OCI-LY1 (cell line): ENCODE measurements around the gene FARP1.

Experiments used
- H2AFZ ChIP-seq: fragments of 200-600 bp; sonication (generic), shearing (Covaris generic); 2 replicates; pipeline ENCODE4 v1.6.0; 2014; ENCODE audit warnings: antibody characterized with exemption, mild to moderate bottlenecking, low read length
- H3F3A ChIP-seq: fragments of 200-600 bp; sonication (generic), shearing (Covaris generic); 2 replicates; pipeline ENCODE4 v1.6.0; 2014; ENCODE audit warnings: mild to moderate bottlenecking, antibody characterized with exemption, low read length, moderate library complexity; ENCODE audit not compliant: insufficient read depth
- H3K27ac ChIP-seq: fragments of 200-600 bp; sonication (generic); 2 replicates; pipeline ENCODE4 v1.5.1; 2014; ENCODE audit warnings: low read length, mixed run types, mild to moderate bottlenecking, low read depth; ENCODE audit not compliant: poor library complexity, severe bottlenecking
- H3K27me3 ChIP-seq: fragments of 200-600 bp; sonication (generic); 2 replicates; pipeline ENCODE4 v1.6.0; 2014; ENCODE audit warnings: antibody characterized with exemption, mild to moderate bottlenecking, low read length, moderate library complexity; ENCODE audit not compliant: insufficient read depth
- H3K36me3 ChIP-seq: fragments of 200-600 bp; sonication (generic); 2 replicates; pipeline ENCODE4 v1.6.1; 2014; ENCODE audit warnings: mild to moderate bottlenecking, antibody characterized with exemption, low read length, moderate library complexity, mixed read lengths; ENCODE audit not compliant: insufficient read depth
- H3K4me1 ChIP-seq: fragments of 200-600 bp; sonication (generic); 2 replicates; pipeline ENCODE4 v1.5.1; 2014; ENCODE audit warnings: mild to moderate bottlenecking, low read length, moderate library complexity; ENCODE audit not compliant: insufficient read depth, severe bottlenecking
- H3K4me2 ChIP-seq: fragments of 200-600 bp; sonication (generic), shearing (Covaris generic); 2 replicates; pipeline ENCODE4 v1.6.1; 2014; ENCODE audit warnings: low read length
- H3K4me3 ChIP-seq: fragments of 200-600 bp; sonication (generic); 2 replicates; pipeline ENCODE4 v1.5.1; 2014; ENCODE audit warnings: low read length, low read depth, mild to moderate bottlenecking, mixed read lengths; ENCODE audit not compliant: poor library complexity, severe bottlenecking
- H3K79me2 ChIP-seq: fragments of 200-600 bp; shearing (Covaris generic); 2 replicates; pipeline ENCODE4 v1.6.1; 2016; ENCODE audit warnings: mixed run types, low read length, mixed read lengths; ENCODE audit not compliant: insufficient read depth
- H3K9ac ChIP-seq: fragments of 200-600 bp; sonication (generic), shearing (Covaris generic); 2 replicates; pipeline ENCODE4 v1.6.1; 2014; ENCODE audit warnings: mild to moderate bottlenecking, low read length, mixed read lengths
- H3K9me2 ChIP-seq: fragments of 200-600 bp; sonication (generic), shearing (Covaris generic); 2 replicates; pipeline ENCODE4 v1.6.1; 2014; ENCODE audit warnings: low read depth, mild to moderate bottlenecking, low read length, mixed read lengths
- H3K9me3 ChIP-seq: fragments of 200-600 bp; shearing (Covaris generic); 2 replicates; pipeline ENCODE4 v1.6.1; 2014; ENCODE audit warnings: low read length, mixed read lengths
- H4K20me1 ChIP-seq: fragments of 200-600 bp; sonication (generic), shearing (Covaris generic); 2 replicates; pipeline ENCODE4 v1.6.0; 2016; ENCODE audit warnings: mild to moderate bottlenecking, low read length; ENCODE audit not compliant: insufficient read depth
- EZH2 ChIP-seq: fragments of 200-600 bp; sonication (generic), shearing (Covaris generic); IDR thresholded peaks from 2 replicates; pipeline ENCODE4 v1.8.0; 2017; ENCODE audit warnings: borderline replicate concordance, mixed run types, mild to moderate bottlenecking, antibody characterized with exemption, low read length, moderate library complexity, mixed read lengths
- TF ChIP-seq, protein P1 (sequence below): fragments of 200-600 bp; sonication (generic), shearing (Covaris generic); IDR thresholded peaks from 2 replicates; pipeline ENCODE4 v1.5.1; 2017; ENCODE audit warnings: mild to moderate bottlenecking, antibody characterized with exemption, low read length, moderate library complexity, mixed read lengths

FARP1 gene

DNA sequence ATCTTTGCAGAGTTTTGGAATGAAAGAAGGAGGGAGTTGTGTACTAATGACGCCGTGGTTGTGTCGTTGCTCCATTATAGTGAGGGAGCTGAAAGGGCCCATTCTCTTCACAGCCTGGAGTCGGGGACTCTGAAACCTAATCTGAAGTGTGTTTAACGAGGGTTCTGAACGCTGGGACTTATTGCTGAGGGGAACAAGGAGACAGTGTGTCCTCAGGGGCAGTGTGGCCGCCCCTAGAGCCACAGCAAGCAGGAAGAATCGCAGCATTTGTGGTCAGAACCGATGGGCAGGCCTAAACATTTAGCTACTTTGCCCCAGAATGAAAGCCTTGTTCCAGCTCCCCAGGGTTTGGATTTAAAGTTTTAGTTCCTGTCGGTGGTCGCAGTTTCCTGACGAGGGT is 190.6 kb downstream of the FARP1 start:
- Histone ChIP-seq H3K27ac (no peak overlapping the region), H3K4me2 (no peak overlapping the region), H3K4me1 (no peaks in the 10 kb centered on the region), H2AFZ (no peak overlapping the region), H3K4me3 (no peak overlapping the region), H3K79me2 (no peaks in the 10 kb centered on the region), H3K9me2 (no peaks in the 10 kb centered on the region), H3K9ac (no peak overlapping the region), H3K36me3 (no peaks in the 10 kb centered on the region), H3F3A (no peaks in the 10 kb centered on the region), H3K27me3 (no peaks in the 10 kb centered on the region), H3K9me3 (no peaks in the 10 kb centered on the region), H4K20me1 (no peaks in the 10 kb centered on the region)
- TF ChIP-seq EZH2: no peak
- TF ChIP-seq, protein P1, sequence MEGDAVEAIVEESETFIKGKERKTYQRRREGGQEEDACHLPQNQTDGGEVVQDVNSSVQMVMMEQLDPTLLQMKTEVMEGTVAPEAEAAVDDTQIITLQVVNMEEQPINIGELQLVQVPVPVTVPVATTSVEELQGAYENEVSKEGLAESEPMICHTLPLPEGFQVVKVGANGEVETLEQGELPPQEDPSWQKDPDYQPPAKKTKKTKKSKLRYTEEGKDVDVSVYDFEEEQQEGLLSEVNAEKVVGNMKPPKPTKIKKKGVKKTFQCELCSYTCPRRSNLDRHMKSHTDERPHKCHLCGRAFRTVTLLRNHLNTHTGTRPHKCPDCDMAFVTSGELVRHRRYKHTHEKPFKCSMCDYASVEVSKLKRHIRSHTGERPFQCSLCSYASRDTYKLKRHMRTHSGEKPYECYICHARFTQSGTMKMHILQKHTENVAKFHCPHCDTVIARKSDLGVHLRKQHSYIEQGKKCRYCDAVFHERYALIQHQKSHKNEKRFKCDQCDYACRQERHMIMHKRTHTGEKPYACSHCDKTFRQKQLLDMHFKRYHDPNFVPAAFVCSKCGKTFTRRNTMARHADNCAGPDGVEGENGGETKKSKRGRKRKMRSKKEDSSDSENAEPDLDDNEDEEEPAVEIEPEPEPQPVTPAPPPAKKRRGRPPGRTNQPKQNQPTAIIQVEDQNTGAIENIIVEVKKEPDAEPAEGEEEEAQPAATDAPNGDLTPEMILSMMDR: no peak

DNA sequence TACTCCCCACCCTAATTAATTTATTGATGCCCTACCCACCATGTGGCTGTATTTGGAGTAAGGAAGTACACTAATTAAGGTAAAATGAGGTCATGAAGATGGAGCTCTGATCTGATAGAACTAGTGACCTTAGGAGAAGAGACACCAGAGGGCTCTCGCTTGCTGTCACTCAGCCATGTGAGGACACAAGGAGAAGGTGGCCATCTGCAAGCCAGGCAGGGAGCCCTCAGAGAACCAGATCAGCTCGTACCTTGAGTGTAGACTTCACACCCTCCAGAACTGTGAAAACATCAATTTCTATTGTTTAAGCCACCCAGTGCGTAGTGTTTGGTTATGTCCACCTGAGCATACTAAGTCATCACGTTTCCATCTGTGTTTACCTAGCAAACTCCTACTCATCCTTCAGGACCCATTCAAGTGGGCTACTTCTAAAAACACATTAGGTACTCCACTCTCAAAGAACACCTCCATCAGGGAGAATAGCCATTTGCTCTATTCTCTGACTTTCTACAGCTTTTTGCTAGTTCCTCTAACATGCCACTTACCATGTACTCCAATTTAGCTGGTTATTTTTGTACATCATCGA is 191.8 kb downstream of the FARP1 start:
- H3K4me3 ChIP-seq: no peak overlapping the region
- no peaks in the 10 kb centered on the region for H3K9me2 ChIP-seq
- H3K27ac ChIP-seq: no peak overlapping the region
- no peaks in the 10 kb centered on the region for H3K36me3 ChIP-seq
- no peak overlapping the region for H3K9ac ChIP-seq
- H4K20me1 ChIP-seq: no peaks in the 10 kb centered on the region
- H3K9me3 ChIP-seq: no peaks in the 10 kb centered on the region
- H3K4me1 ChIP-seq: no peaks in the 10 kb centered on the region
- no peaks in the 10 kb centered on the region for H3F3A ChIP-seq
- no peaks in the 10 kb centered on the region for H3K79me2 ChIP-seq
- TF ChIP-seq, protein P1: no peak
- TF ChIP-seq EZH2: no peak
- H3K4me2 ChIP-seq: no peak overlapping the region
- H3K27me3 ChIP-seq: no peaks in the 10 kb centered on the region
- no peak overlapping the region for H2AFZ ChIP-seq

DNA sequence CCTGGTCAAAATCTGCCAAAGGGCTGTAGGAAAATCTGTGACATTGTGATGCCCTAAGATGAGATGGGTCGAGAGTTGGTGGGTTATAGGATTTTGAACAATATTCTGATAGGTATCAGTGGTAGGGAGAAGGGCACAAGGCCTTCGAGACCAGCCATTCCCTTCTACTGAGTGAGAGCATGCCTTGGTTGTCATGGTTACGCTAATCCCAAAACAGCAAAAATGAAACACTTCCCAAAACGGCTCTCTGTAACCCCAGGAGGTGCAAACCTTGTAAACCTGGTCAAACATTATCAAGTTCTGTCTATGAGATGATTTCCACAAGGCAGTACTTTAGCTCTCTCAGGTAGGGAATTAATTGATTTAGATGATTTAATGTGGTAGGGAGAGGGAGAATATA is 192.8 kb downstream of the FARP1 start:
- no peak for TF ChIP-seq EZH2
- TF ChIP-seq, protein P1: no peak

More for the DNA sequence above, 192.8 kb downstream of the FARP1 start:
- no peak overlapping the region for H3K9ac ChIP-seq
- H3K27me3 ChIP-seq: no peaks in the 10 kb centered on the region
- no peaks in the 10 kb centered on the region for H3F3A ChIP-seq
- no peak overlapping the region for H3K4me2 ChIP-seq
- no peaks in the 10 kb centered on the region for H3K4me1 ChIP-seq
- H3K36me3 ChIP-seq: no peaks in the 10 kb centered on the region
- no peak overlapping the region for H3K27ac ChIP-seq
- H2AFZ ChIP-seq: no peak overlapping the region
- H3K9me2 ChIP-seq: no peaks in the 10 kb centered on the region
- H3K9me3 ChIP-seq: no peaks in the 10 kb centered on the region
- H3K79me2 ChIP-seq: no peaks in the 10 kb centered on the region
- no peaks in the 10 kb centered on the region for H4K20me1 ChIP-seq
- H3K4me3 ChIP-seq: no peak overlapping the region
